ENCODE data around the gene GKN1.

Gene GKN1

DNA sequence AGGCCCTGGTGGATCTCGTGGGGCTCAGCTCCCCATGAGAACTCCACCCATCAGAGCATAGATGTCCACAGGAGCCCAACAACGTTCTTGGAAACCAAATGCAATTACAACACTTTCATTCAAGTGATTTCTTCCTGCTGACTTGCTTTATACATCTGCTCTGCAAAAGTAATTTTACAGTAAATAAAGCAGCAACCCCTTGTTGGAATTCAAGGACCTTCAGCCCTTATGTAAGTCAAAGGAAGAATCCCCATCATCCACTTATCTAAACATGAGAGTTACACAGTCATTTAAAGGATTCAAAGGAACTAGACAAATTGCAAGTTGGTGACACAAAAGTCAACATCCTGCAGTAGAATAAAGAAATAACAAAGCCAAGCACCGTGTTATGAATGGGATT, 21.5 kb downstream of the GKN1 start:
- DNase-seq (ENCODE audit: extremely low spot score, insufficient read length, low read depth), result no peak
- no peak for FAIRE-seq

DNA sequence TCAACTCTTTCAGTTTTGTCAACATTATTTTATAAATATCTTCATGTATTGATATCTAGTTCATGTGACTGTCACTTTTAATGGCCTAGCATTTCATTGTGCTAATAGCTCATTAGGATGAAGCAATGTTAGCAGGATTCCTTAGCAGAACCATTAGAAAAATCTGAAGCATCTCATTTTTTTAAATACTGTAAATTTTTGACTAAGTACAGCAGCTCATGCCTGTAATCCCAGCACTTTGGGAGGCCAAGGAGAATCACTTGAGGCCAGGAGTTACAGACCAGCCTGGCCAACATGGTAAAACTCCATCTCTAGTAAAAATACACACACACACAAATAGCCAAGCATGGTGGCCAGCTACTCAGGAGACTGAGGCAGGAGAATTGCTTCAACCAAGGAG, 23.0 kb downstream of the GKN1 start:
- no peak for DNase-seq (ENCODE audit: extremely low spot score, insufficient read length, low read depth)
- FAIRE-seq, result no peak

- FAIRE-seq (no peak), DNase-seq (ENCODE audit: extremely low spot score, insufficient read length, low read depth) (no peak)
Measured at GRCh38 chr2:69001879-69002278, 27.4 kb downstream of the GKN1 start.

DNA sequence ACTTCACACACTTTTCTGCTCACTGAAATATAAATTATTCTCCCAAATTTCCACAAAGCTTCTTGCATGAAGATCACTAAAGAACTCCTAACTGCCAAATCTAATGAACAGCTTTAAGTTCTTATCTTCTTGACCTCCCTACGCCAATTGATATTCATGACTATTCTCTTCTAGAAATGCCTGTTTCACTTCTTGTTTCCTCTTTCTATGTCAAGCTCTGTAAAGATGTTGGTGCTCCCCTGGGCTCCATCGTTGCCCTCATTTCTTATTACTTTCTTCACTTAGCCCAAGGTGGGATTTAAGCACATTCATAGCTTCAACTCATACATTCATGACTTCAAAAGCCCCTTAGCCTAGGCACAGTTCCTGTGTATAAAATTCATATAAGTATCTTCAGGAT, 29.3 kb downstream of the GKN1 start:
- no peak for DNase-seq (ENCODE audit: extremely low spot score, insufficient read length, low read depth)

GRCh38 chr2:69007169-69007568, 32.7 kb downstream of the GKN1 start:
- DNase-seq (ENCODE audit: extremely low spot score, insufficient read length, low read depth) (no peak), FAIRE-seq (no peak)

More for the DNA sequence above, 29.3 kb downstream of the GKN1 start:
- no peak for FAIRE-seq

DNA sequence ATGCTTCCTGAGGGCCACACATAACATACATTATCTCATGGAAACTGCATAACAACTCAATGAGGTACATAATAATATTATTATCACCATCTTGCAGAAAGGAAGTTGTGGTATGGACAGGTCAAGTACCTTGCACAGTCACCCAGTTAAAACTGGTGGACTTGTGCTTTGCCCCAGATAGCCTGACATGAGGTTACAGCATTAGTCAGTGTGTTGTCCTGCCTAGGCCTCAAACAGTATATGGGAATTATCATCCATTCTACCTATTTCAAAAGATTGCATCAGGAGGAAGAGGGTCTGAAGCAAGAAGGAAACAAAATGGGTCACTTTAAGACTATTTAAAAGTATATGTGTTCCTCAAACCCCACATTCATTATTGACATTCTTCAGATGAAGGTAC, 33.2 kb downstream of the GKN1 start:
- FAIRE-seq (no peak), DNase-seq (ENCODE audit: extremely low spot score, insufficient read length, low read depth) (no peak)

DNA sequence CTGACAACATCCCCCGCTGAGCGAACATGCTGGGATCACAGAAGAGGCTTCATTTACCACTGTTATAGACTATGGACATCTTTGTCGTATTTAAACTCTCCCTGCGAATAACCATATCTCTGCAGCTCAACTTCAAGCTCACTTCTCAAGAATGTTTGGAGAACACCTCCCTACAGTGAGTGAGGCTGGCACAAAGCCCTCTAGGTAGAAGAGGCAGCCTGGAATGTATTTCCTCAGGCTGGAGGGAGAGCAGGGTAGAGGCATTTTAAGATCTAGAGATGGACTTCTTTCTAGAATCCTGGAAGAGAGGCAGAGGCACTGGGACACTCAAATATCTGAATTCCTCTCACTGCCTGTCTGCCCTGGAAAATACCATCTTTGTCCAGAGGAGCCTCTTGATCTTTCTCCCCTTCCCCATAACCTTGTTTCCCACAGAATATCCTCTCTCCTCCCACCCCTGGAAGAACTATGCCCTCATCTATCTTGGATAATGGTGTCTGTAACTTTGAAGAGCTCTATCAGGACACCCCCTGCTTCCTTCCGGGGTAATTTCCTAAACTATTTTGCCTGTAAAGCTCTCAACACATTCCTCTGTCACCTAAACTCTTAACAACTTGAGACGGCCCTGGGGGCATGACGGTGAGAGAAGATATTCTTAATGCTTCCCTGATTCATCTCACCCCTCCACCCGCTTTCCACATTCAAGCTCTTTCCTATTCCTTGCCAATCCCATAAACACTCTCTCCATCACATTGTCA, 36.2 kb downstream of the GKN1 start:
- DNase-seq (ENCODE audit: extremely low spot score, insufficient read length, low read depth) (no peak), FAIRE-seq (no peak)

DNA sequence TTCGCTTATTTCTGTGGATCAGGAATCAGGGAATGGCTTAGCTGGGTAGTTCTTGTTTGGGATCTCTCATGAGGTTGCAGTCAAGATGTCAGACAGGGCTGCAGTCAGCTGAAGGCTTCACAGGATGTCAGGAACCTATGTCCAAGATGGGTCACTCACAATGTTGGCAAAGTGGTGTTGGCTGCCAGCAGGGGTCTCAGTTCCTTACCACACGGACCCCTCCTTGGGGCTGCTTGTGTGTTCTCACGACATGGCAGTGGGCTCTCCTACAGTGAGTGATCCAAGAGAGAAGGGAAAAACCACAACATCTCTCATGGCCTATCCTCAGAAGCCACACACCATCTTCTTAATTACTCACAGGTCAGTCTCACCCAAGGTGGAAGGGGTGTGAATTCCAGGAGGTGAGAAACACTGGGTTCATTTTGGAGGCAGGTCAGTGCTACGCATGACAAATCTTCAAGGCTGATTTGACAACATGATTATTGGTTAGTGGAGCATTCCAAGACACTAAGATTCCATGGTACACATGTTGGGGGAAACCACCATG, 37.2 kb downstream of the GKN1 start:
- no peak for FAIRE-seq
- no peak for DNase-seq (ENCODE audit: extremely low spot score, insufficient read length, low read depth)

GRCh38 chr2:69012310-69013141, 38.1 kb downstream of the GKN1 start:
- DNase-seq (ENCODE audit: extremely low spot score, insufficient read length, low read depth) (no peak), FAIRE-seq (no peak)

DNA sequence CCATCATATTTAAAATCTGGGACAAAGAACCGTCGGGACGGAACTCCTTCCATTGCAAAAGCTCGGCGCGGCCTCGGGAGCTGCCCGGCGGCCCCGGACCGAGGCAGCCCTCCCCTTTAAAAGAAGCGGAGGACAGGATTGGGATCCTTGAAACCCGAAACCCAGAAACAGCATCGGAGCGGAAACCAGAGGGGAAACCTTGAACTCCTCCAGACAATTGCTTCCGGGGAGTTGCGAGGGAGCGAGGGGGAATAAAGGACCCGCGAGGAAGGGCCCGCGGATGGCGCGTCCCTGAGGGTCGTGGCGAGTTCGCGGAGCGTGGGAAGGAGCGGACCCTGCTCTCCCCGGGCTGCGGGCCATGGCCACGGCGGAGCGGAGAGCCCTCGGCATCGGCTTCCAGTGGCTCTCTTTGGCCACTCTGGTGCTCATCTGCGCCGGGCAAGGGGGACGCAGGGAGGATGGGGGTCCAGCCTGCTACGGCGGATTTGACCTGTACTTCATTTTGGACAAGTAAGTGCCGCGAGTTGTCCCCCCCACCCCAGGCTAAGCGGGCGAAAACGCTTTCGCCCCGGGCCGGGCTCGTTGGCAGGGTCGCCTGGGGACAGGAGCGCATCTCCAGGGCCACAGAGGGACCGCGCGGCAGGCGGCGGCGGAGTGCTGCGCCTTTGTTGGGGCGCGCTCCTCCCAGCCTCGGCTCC, 38.9 kb downstream of the GKN1 start, which contains the start of gene ANTXR1:
TSS of gene ANTXR1 (plus strand) at position 38 of the 698 bp plus-strand sequence. CDS start at position 359, 321 bp downstream.
- DNase-seq (ENCODE audit: extremely low spot score, insufficient read length, low read depth), result no peak

DNA sequence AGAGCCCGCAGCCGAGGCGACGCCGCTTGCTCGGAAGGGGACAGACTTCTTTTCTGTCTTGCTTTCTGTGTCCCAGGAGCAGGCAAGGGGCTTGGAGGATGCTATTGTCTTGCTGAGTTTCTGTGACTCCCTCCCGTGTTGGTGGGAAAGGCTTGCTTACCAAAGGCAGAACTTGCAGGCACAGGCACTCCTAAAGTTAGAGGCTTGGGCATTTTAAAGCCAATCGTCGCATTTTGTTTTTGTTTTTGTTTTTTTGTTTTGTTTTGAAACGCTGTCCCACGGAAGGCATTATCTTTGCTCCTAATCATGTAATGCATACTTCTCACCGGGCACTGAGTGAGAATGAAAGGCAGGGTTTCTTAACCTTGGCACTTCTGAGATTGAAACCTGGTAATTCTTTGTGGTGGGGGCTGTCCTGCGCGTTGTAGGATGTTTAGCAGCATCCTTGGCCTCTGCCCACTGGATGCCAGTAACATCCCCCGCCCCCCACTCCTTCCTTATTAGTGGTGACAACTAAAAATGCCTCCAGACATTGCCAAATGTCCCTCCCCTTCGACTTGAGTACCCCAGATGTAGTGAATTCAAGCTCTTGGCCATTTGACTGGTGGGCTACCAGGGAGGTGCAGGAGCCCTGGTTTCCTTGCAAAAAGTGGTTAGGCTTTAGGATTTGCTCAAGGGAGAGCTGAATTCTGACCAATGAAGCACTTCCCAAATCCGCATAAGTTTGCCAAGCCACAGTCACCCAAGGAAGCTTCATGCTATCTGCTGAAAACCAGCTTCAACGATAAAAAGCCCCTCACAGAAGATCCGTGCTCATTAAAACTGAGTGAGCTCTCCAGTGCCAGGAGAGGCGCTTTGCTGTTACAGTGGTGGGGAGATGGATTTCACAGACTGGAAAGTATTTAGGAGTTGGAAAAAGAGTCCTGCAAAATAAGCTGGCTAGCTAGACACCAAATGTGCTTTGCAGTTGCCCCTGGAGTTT, 39.7 kb downstream of the GKN1 start:
- DNase-seq (ENCODE audit: extremely low spot score, insufficient read length, low read depth) (no peak), FAIRE-seq (no peak)

More for the DNA sequence above, 38.9 kb downstream of the GKN1 start, which contains the start of gene ANTXR1:
- no peak for FAIRE-seq

- DNase-seq (ENCODE audit: extremely low spot score, insufficient read length, low read depth) (no peak), FAIRE-seq (no peak)
Measured at GRCh38 chr2:69017080-69017479, 42.6 kb downstream of the GKN1 start.

GRCh38 chr2:69017835-69018234, 43.4 kb downstream of the GKN1 start:
- DNase-seq (ENCODE audit: extremely low spot score, insufficient read length, low read depth) (no peak), FAIRE-seq (no peak)

DNA sequence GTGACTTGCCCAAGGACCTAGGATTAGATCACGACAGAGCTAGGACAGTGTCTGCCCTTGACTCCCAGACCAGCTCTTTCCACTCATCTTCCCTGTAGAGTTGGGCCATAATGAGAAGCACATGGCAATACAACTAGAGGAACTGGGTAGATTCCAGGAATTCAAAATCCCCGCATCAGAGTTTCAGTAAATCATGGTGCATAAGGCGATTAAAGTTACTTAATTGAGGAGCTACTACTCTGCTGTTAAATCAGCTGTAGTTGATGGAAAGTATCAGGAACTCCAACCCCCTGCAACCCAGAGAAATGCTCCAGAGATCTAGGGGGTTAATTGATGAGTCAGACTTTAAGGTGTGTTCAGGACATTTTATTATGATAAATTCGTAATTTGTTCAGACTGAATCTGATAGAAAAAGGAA, 44.3 kb downstream of the GKN1 start:
- FAIRE-seq, result no peak

GRCh38 chr2:69020496-69021426, 46.3 kb downstream of the GKN1 start:
- FAIRE-seq (no peak), DNase-seq (ENCODE audit: extremely low spot score, insufficient read length, low read depth) (no peak)

More for the DNA sequence above, 44.3 kb downstream of the GKN1 start:
- DNase-seq (ENCODE audit: extremely low spot score, insufficient read length, low read depth), result no peak

GRCh38 chr2:69021727-69022126, 47.3 kb downstream of the GKN1 start:
- no peak for FAIRE-seq

GRCh38 chr2:69022548-69022947, 48.1 kb downstream of the GKN1 start:
- DNase-seq (ENCODE audit: extremely low spot score, insufficient read length, low read depth), result no peak
- FAIRE-seq, result no peak

More at GRCh38 chr2:69021727-69022126, 47.3 kb downstream of the GKN1 start:
- no peak for DNase-seq (ENCODE audit: extremely low spot score, insufficient read length, low read depth)

DNA sequence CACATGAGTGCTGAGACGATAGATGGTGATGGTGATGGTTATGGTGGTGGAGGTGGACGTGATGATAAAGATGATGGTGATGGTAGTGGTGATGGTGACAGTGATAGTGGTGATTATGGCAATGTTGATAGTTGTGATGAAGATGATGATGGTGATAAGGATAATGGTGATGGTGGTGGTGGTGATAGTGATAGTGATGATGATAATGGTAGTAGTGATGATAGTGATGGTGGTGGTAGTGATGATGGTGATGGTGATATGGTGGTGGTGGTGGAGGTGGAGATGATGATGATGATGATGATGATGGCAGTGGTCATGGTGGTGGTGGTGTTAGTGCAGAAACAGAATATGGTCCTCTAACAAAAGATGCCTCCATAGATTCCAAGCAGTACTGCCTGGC, 48.8 kb downstream of the GKN1 start:
- no peak for FAIRE-seq
- DNase-seq (ENCODE audit: extremely low spot score, insufficient read length, low read depth), result no peak
